Activated CD4-positive, alpha-beta T cell treated with anti-CD3 and anti-CD28 coated beads, Interleukin-2, amount 50 U/mL, for 24 hours (primary cell): ENCODE data around the gene STK32B.

Experiments used
- DNase-seq, 2 donors: peaks; one replicate each; pipeline ENCODE4 v3.0.0-alpha.2; 2020; ENCODE audit warnings: low read depth in 1 of 2, low spot score in 1 of 2

The STK32B gene

GRCh38 chr4:5122114-5122513, 70.8 kb downstream of the STK32B start:
- DNase-seq: no peak

- DNase-seq: no peak
Measured at GRCh38 chr4:5124876-5125275, 73.6 kb downstream of the STK32B start.

GRCh38 chr4:5125321-5125720, 74.0 kb downstream of the STK32B start:
- no peak for DNase-seq

GRCh38 chr4:5126231-5126630, 75.0 kb downstream of the STK32B start:
- no peak for DNase-seq

GRCh38 chr4:5126857-5127256, 75.6 kb downstream of the STK32B start:
- no peak for DNase-seq

GRCh38 chr4:5127556-5127955, 76.3 kb downstream of the STK32B start:
- no peak for DNase-seq

- DNase-seq: no peak
Measured at GRCh38 chr4:5128569-5128968, 77.3 kb downstream of the STK32B start.

GRCh38 chr4:5133201-5133600, 81.9 kb downstream of the STK32B start:
- no peak for DNase-seq

GRCh38 chr4:5133933-5134594, 82.8 kb downstream of the STK32B start:
- DNase-seq: no peak

GRCh38 chr4:5134620-5135019, 83.3 kb downstream of the STK32B start:
- DNase-seq: no peak

GRCh38 chr4:5137226-5137625, 85.9 kb downstream of the STK32B start:
- DNase-seq: no peak

- no peak for DNase-seq
Measured at GRCh38 chr4:5137927-5138326, 86.6 kb downstream of the STK32B start.

- DNase-seq: no peak
Measured at GRCh38 chr4:5138389-5138788, 87.1 kb downstream of the STK32B start.

- DNase-seq: no peak
Measured at GRCh38 chr4:5139141-5139540, 87.9 kb downstream of the STK32B start.

- DNase-seq: no peak
Measured at GRCh38 chr4:5141802-5142201, 90.5 kb downstream of the STK32B start.

GRCh38 chr4:5142726-5143125, 91.4 kb downstream of the STK32B start:
- DNase-seq: no peak

GRCh38 chr4:5143306-5143861, 92.1 kb downstream of the STK32B start:
- DNase-seq: no peak

GRCh38 chr4:5143940-5144339, 92.7 kb downstream of the STK32B start:
- no peak for DNase-seq

GRCh38 chr4:5144384-5144783, 93.1 kb downstream of the STK32B start:
- DNase-seq: no peak

GRCh38 chr4:5146248-5146647, 95.0 kb downstream of the STK32B start:
- no peak for DNase-seq

- no peak for DNase-seq
Measured at GRCh38 chr4:5152521-5152920, 101.2 kb downstream of the STK32B start.

GRCh38 chr4:5156682-5157081, 105.4 kb downstream of the STK32B start:
- DNase-seq: no peak
